ENCODE measurements around the gene HTR2C.
"Not testable (repeated sequence)": the region's sequence is repeated elsewhere in the genome, so short reads cannot be mapped to it uniquely, and the experiment has no call there.

Gene HTR2C

DNA sequence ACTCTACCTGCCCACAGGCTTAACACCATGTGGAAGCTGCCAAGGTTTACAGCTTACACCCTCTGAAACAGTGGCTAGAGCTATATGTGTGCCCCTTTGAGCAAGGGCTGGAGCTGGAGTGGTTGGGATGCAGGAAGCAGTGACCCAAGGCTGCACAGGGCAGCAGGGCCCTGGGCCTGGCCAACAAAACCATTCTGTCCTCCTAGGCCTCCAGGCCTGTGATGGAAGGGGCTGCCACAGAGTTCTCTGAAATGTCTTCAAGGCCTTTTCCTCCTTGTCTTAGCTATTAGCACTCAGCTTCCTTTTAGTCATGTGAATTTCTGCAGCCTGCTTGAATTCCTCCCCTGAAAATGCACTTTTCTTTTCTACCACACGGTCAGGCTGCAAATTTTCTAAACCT lies 348.7 kb downstream of the HTR2C start:
- DNase-seq (ENCODE audit: low read depth), result no peak
- no peak overlapping the region for H3K4me3 ChIP-seq (ENCODE audit: low read depth, low read length)

DNA sequence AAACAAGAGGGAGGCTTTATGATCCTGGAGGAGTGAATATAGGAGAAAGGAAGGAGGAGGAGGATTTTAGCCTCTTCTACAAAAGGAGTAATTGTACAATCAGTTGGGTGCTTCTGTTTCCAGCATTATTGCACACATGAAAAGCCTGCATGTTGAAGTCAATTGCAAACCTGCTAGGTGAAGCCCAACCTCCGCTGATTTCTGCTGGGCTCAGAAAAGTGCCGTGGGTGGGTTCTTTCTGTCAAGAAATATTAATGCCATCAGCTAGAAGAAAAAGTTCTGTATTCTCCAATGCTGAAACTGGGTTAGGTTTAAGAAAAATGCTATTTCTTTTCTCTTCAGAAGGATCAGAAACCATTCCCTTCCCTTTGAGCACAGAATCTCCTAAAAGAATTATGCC lies 349.4 kb downstream of the HTR2C start:
- not testable (repeated sequence) for H3K4me3 ChIP-seq (ENCODE audit: low read depth, low read length); DNase-seq (ENCODE audit: low read depth)

DNA sequence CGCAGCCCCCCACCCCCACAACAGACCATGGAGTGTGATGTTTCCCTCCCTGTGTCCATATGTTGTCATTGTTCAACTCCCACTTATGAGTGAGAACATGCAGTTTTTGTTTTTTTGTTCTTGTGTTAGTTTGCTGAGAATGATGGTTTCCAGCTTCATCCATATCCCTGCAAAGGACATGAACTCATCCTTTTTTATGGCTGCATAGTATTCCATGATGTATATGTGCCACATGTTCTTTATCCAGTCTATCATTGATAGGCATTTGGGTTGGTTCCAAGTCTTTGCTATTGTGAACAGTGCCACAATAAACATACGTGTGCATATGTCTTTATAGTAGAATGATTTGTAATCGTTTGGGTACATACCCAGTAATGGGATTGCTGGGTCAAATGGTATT lies 353.2 kb downstream of the HTR2C start:
- not testable (repeated sequence) for H3K4me3 ChIP-seq (ENCODE audit: low read depth, low read length); DNase-seq (ENCODE audit: low read depth)

DNA sequence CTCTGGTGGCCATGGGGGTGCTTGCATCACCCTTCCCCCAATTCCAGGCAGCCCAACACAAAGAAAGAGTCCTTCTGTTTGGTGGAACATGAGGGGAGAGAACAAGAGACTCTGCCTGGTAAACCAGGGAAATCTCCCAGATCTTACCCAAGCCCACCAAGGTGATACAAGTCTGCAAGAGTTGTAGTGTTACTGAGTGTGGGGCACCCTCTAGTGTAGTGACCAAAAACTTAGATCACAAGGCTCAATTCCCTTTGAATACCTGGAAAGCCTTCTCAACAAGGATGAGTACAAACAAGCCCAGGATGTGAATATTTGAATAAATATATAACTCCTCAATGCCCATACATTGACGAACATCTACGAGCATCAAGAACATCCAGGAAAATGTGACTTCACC lies 368.8 kb downstream of the HTR2C start:
- H3K4me3 ChIP-seq (ENCODE audit: low read depth, low read length), result no peak overlapping the region
- no peak for DNase-seq (ENCODE audit: low read depth)

Data from skeletal muscle cell (primary cell).